ENCODE data around the gene BRD2.

The BRD2 gene

GRCh38 chr6:32993363-32993973 is 25.1 kb downstream of the BRD2 start:
- no peak for DNase-seq (ENCODE audit: low read depth in 3 of 3)

DNA sequence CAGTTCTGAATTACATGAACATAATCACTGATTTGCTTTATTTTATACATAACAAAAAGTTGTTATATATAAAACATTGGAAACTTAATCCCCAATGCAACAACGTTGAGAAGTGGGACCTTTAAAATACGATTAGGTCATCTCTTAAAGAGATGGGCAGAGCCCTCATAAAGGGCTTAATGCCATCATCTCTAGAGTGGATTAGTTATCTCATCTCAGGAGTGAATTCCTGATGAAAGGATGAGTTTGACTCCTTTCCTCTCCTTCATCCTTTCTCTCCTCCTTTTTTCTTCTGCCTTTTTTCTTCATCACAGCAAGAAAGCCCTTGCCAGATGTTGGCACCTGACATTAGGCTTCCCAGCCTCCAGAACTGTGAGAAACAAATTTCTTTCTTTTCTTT is 27.1 kb downstream of the BRD2 start:
- no peak for DNase-seq (ENCODE audit: low read depth in 3 of 3)

DNA sequence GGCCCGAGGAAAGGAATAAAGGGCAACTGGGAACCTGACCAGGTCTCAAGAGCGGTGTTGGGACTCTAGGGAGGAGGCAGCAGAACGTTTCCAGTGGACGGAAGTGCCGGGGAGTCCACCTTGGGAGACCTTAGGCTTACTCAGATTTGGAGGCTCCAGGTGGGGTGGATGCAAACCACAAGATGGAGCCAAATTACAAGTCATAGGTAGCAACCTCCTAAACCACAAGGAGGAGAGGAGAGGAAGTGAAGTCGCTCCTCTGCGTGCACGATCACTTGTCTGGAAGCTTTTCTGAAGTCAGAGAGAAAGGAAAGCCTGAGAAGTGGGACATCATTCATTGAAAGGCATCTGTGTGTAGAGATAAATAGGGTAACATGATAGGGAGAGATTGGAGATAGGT is 31.7 kb downstream of the BRD2 start:
- no peak for DNase-seq (ENCODE audit: low read depth in 3 of 3)

DNA sequence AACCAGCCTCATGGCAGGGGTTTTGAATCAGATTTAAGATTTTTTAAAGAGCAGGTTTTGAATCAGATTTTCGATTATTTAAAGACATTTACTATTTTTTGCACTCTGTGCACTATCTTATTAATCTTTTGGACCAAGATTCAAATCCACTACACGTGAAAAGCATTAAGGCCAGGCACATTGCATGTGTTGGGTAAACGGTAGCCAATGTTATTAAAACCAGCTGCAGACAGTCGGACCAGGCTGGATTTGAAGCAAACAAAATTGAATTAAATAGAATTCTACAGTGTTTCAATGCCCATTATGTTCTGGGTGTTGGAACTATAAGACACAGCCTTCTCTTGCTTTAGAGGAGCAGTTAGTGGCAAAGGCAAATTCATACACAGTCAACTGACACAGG is 33.3 kb downstream of the BRD2 start:
- DNase-seq (ENCODE audit: low read depth in 3 of 3), result no peak

DNA sequence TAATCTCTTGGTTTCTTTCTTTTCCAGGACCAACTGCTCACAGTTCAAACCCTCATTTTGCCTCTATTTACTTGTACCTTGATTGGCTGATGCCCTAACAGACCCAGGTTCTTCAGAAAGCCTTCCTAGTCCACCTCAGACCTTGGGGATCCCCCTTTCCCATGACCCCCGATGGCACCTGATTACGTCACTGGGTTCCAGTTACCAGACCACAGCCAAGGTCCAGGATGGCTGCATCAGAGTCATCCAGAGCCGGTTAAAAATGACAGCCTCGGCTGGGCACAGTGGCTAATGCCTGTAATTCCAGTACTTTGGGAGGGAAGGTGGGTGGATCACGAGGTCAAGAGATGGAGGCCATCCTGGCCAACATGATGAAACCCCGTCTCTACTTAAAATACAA is 36.5 kb downstream of the BRD2 start:
- DNase-seq (ENCODE audit: low read depth in 3 of 3), result no peak

DNA sequence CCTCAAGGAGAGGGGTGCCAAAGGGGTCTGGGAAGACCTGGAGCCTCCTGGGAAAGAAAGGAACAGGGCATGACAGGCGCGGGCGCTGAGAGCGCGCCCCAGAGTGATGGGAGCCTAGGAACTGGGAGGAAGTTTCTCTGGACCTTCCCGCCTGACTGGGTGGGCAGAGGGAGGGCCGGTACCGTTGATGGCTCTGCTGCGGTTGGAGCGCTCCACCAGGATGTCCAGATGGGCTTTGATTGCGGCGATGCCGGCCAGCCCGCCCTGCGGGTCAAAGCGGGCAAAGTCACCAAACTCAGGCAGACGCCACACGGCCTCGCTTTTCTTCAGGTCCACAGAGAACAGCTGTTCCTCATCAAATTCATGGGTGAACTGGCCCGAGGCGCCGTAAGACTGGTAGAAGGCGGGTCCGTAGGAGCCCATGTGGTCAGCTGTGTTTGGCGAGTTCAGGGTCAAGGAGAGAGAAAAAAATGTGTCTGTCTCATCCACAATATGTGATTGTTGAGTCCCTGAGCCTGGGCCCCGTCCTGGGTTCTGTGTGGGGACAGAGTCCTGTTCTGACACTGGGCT is 39.5 kb downstream of the BRD2 start:
- DNase-seq (ENCODE audit: low read depth in 3 of 3), result no peak

DNA sequence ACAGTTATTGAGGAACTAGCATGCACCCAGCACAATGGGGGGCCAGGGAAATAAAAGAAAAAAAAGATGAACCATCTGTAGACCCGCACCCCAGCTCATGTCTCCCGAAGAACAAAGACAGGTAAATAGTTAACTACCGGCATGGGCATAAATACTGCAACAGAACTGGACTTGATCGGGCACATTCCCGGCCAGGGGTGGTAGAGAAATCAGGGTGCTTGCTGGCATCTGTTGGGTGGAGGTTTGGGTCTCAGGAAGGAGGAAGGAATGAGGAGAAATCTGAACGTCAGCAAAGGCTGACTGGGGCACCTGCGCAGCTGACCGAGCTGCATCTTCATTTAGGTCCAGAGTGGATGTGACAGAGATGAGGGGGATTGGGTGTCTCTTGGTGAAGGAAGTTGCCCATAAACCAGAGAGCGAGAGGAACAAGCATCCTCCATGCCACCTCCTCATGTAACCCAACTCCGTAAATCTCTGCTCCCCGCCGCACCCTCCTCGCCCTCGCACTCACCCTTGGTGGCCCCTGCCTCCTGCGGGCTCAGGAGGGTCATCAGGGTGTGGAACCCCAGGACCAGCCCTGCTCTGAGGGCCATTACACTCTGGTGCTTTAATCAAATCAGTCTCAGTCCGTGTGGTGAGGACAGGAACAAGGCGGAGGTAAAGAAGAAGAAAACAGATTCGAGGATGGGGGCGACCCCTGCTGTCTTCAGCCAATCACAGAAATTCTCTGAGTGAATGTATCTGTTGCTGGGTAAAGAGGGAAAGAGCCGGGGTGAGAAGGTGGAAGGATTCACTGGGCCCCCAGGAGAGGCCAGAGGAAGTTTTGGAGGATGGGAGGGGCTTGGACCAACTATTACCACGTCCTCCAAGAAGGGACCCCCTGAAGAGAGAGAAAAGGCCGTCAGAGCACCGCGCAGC is 40.8 kb downstream of the BRD2 start, which contains the start of gene HLA-DOA:
Gene HLA-DOA, minus strand, starts transcription at position 648 of the 918 bp plus-strand sequence.
- peak in 1 of 3 experiments; percentile 7 for DNase-seq (ENCODE audit: low read depth in 3 of 3)

DNA sequence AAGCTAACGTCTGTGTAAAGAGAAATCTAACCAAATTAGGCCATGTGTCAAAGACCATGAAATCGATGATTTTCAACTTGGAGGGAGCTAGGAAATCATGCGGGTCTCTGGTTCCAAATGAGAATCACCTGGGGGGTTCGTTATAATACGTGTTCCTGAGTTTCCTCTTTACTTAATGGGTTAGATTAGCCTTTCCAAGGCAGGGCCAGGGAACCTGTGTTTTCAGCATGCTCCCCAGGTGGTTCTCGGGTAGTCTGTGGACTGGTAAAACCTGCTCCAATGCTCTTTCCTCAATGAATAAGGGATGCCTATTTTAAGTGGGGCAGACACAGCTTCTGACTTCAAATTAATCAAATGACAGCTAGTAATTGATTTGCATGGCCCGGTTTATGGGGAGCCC is 42.0 kb downstream of the BRD2 start:
- no peak for DNase-seq (ENCODE audit: low read depth in 3 of 3)

GRCh38 chr6:33013608-33014007 is 45.2 kb downstream of the BRD2 start:
- DNase-seq (ENCODE audit: low read depth in 3 of 3), result no peak

DNA sequence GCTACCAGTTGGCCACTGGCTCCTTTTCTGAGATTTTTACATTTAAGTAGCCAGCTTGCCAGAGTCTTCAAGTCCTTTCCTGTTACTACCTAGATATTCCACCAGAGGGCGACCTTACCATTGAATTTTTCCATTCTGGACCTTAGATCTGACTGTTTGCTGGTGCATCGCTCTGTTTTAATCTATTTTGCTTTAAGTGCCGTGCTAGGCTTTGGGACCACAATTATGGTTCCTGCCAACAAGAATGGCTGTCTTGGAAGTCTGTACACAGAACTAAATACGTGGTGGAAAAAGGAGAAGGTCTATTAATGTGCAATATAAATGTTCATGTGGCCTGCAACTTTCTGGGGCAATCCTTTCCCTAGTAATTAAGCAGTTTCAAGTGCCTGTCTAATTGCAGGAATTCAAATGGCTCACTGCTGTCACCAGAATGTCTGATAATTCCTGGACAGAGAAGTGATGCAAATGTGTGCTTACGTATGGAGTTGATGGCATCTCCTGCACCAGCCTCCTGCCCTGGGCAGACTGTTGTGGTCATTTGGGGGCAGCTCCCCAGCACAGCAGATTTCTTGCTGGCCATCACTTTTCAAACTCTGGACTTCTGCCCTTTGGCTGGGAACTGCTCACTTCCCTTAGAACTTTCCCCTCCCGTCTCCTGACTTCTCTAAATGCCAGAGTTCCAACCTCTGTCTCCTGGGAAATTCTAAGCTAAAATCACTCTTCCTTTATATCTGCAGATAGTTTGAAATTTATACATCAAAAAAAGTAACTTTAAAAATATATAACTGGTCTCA is 46.6 kb downstream of the BRD2 start:
- peak in 1 of 3 experiments; percentile 38 for DNase-seq (ENCODE audit: low read depth in 3 of 3)

GRCh38 chr6:33015798-33016197 is 47.4 kb downstream of the BRD2 start:
- no peak for DNase-seq (ENCODE audit: low read depth in 3 of 3)

DNA sequence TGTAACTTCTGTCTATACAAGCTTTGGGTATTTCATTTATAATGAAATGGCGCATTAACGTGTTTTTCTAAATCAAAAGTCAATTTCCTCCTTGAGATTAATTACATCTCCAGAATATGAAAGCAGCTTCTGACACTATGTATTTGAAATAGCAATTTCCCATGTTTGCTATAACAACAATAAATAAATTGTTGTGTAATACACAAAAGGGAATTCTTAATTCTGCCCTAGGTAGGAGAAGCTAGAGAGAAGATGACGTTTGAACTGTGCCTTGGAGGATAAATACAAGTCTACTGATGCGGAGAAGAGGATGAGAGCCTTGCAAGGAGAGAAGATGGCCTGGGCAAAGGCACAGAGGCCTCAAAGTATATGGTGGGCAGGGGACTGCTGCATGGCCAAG is 48.6 kb downstream of the BRD2 start:
- no peak for DNase-seq (ENCODE audit: low read depth in 3 of 3)

DNA sequence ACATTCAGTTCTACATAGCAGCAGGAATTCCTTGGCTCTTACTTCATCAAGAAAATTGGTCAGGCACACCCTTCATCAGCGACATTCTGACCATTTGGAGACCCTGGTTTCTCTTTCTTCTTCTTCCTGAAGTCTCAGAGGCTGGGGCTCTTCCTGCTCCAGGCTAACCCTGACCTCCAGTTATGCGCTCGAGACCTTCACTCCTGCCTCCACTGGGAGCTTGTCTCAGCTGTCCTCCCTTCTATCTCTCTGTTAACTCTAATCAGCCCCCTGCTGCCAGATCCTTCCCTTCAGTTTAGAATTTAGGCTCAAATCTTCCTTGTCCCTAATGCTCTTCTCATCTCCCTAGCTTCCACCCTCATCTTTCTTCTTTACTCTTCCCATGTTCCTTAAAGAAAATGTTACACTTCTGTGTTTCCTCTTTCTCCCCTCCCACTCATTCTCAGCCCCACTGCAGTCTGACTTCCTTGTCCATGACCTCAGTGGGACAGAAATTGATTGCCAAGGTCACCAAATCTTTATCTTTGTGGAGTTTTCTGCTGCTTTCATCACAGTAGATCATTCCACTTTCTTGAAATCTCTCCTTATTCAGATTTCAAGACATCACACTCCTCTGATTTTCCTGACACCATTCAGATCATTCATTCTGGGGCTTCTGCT is 49.4 kb downstream of the BRD2 start:
- DNase-seq (ENCODE audit: low read depth in 3 of 3), result no peak

GRCh38 chr6:33018418-33018817 is 50.0 kb downstream of the BRD2 start:
- no peak for DNase-seq (ENCODE audit: low read depth in 3 of 3)

GRCh38 chr6:33018904-33019303 is 50.5 kb downstream of the BRD2 start:
- DNase-seq (ENCODE audit: low read depth in 3 of 3), result peak in 2 of 3 experiments; percentile 15 to 39

DNA sequence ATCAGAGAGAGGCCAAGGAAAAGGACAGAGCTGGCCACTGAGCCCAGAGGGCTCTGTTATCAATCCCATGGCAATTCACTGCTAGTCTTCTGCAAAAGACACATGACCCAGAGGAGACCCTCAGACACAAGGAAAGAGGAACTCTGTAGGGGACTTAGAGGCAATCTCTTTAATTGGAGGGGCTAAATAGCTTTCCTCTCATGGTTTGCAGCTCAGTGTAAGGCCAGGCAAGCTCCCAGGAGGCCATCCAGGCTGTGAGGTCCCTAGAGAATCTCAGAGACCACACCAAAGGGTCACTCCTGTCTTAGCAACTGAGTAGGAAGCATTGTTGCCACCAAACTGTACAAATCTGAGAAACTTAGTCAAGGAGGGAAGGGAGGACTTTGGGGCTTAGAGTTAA is 51.0 kb downstream of the BRD2 start:
- no peak for DNase-seq (ENCODE audit: low read depth in 3 of 3)

DNA sequence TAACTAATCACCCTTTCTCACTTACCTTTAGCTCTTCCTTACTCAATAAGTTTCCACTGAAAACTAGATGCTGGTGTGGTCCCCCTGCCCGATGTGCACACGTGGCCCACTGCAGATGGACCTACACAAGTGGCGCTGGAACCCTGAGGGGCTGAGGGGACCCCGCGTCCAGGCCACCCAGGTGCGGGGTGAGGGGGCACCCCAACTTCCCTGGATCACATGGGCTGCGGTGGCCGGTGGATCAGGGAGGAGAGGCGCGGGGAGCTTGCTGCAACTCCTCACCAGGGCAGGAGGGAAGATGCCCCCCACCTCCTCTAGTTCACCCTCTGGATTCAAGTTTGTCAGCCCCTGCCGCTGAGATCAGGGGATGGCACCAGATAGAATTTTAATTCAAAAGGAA is 53.5 kb downstream of the BRD2 start:
- no peak for DNase-seq (ENCODE audit: low read depth in 3 of 3)

DNA sequence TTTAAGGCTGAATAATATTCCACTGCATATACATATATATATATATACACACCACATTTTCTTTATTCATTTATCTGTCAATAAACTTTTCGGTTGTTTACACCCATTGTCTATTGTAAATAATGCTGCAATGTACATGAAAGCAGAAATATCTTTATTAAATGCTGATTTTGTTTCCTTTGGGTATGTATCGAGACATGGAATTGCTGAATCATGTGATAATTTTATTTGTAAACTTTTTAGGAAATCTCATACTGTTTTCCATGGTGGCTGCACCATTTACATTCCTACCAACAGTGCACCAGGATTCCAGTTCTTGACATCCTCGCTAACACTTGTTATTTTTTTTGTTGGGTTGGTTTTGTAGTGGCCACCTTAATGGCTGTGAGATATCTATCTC is 55.1 kb downstream of the BRD2 start:
- no peak for DNase-seq (ENCODE audit: low read depth in 3 of 3)

- DNase-seq (ENCODE audit: low read depth in 3 of 3), result no peak
Measured at GRCh38 chr6:33024521-33024920, 56.1 kb downstream of the BRD2 start.

GRCh38 chr6:33028220-33028849 is 59.9 kb downstream of the BRD2 start:
- no peak for DNase-seq (ENCODE audit: low read depth in 3 of 3)
